NB4 (cell line): ENCODE measurements around the gene IBA57.

Experiments used
- DNase-seq: peaks from one replicate; pipeline ENCODE4 v3.0.0; 2010; ENCODE audit warnings: low read depth
- H3K4me3 ChIP-seq: one replicate; pipeline ENCODE4 v1.5.1; 2011; ENCODE audit warnings: mild to moderate bottlenecking, low read depth, low read length, moderate library complexity
- CTCF ChIP-seq: IDR thresholded peaks from one replicate; pipeline ENCODE4 v1.5.1; 2012; ENCODE audit warnings: low read depth, low read length
- MAX ChIP-seq: IDR thresholded peaks from 2 replicates; pipeline ENCODE4 v1.6.1; 2011; ENCODE audit warnings: low read depth, low read length
- MYC ChIP-seq: IDR thresholded peaks from 2 replicates; pipeline ENCODE4 v1.6.1; 2011; ENCODE audit warnings: low read depth, low read length
- POLR2A ChIP-seq: IDR thresholded peaks from 2 replicates; pipeline ENCODE4 v1.6.1; 2011; ENCODE audit warnings: mild to moderate bottlenecking; ENCODE audit not compliant: insufficient read length; ENCODE audit errors: extremely low read depth

Gene IBA57

GRCh38 chr1:228146417-228147150 lies 19.0 kb upstream of the IBA57 start:
- no peak for TF ChIP-seq MAX
- TF ChIP-seq POLR2A, result no peak
- TF ChIP-seq MYC, result no peak
- no peak for TF ChIP-seq CTCF
- H3K4me3 ChIP-seq, result no peak overlapping the region
- no peak for DNase-seq

- DNase-seq, result no peak
- TF ChIP-seq CTCF (no peak), MYC (no peak)
- no peak overlapping the region for H3K4me3 ChIP-seq
Observed at GRCh38 chr1:228147151-228147693, 18.4 kb upstream of the IBA57 start.

GRCh38 chr1:228147768-228148167 lies 17.8 kb upstream of the IBA57 start:
- no peak for TF ChIP-seq MAX
- TF ChIP-seq CTCF, result no peak
- no peak for TF ChIP-seq POLR2A
- no peak for TF ChIP-seq MYC
- DNase-seq, result no peak
- no peak overlapping the region for H3K4me3 ChIP-seq

- DNase-seq, result no peak
- TF ChIP-seq MYC (no peak), CTCF (no peak), MAX (no peak), POLR2A (no peak)
- H3K4me3 ChIP-seq, result no peak overlapping the region
Observed at GRCh38 chr1:228148196-228148861, 17.3 kb upstream of the IBA57 start.

- no peak overlapping the region for H3K4me3 ChIP-seq
- TF ChIP-seq MYC (no peak), CTCF (no peak), POLR2A (no peak), MAX (no peak)
- no peak for DNase-seq
Observed at GRCh38 chr1:228148935-228149405, 16.6 kb upstream of the IBA57 start.
